Activated CD8-positive, alpha-beta memory T cell treated with anti-CD3 and anti-CD28 coated beads, Interleukin-2, amount 50 U/mL, for 48 hours (primary cell): ENCODE data around the gene PLCB4.
"Not testable (repeated sequence)": the region's sequence is repeated elsewhere in the genome, so short reads cannot be mapped to it uniquely, and the experiment has no call there.

ENCODE experiments used
- DNase-seq: peaks from one replicate; pipeline ENCODE4 v3.0.0-alpha.2; 2020

Gene PLCB4

GRCh38 chr20:9385345-9386310 lies 316.7 kb downstream of the PLCB4 start:
- not testable (repeated sequence) for DNase-seq

- no peak for DNase-seq
Measured at GRCh38 chr20:9388160-9388812, 319.4 kb downstream of the PLCB4 start.

GRCh38 chr20:9388813-9389161 lies 319.9 kb downstream of the PLCB4 start:
- DNase-seq, result no peak

- no peak for DNase-seq
Measured at GRCh38 chr20:9389346-9389745, 320.5 kb downstream of the PLCB4 start.

- DNase-seq, result no peak
Measured at GRCh38 chr20:9390441-9390840, 321.6 kb downstream of the PLCB4 start.

GRCh38 chr20:9392892-9393857 lies 324.3 kb downstream of the PLCB4 start:
- DNase-seq, result no peak

GRCh38 chr20:9395971-9396370 lies 327.1 kb downstream of the PLCB4 start:
- DNase-seq, result no peak

- DNase-seq, result no peak
Measured at GRCh38 chr20:9397928-9398327, 329.0 kb downstream of the PLCB4 start.

- DNase-seq, result no peak
Measured at GRCh38 chr20:9398882-9399281, 330.0 kb downstream of the PLCB4 start.

GRCh38 chr20:9399322-9399721 lies 330.4 kb downstream of the PLCB4 start:
- no peak for DNase-seq

- DNase-seq, result no peak
Measured at GRCh38 chr20:9400171-9401025, 331.5 kb downstream of the PLCB4 start.

GRCh38 chr20:9401371-9401770 lies 332.5 kb downstream of the PLCB4 start:
- no peak for DNase-seq

GRCh38 chr20:9402141-9402540 lies 333.3 kb downstream of the PLCB4 start:
- no peak for DNase-seq

- no peak for DNase-seq
Measured at GRCh38 chr20:9402546-9402945, 333.7 kb downstream of the PLCB4 start.

GRCh38 chr20:9403448-9403847 lies 334.6 kb downstream of the PLCB4 start:
- DNase-seq, result no peak

- peak; percentile 66 for DNase-seq
Measured at GRCh38 chr20:9407805-9408421, 339.0 kb downstream of the PLCB4 start.

GRCh38 chr20:9408422-9409300 lies 339.8 kb downstream of the PLCB4 start:
- no peak for DNase-seq

GRCh38 chr20:9409352-9409751 lies 340.5 kb downstream of the PLCB4 start:
- no peak for DNase-seq

GRCh38 chr20:9409981-9410380 lies 341.1 kb downstream of the PLCB4 start:
- no peak for DNase-seq

- DNase-seq, result no peak
Measured at GRCh38 chr20:9411833-9412232, 342.9 kb downstream of the PLCB4 start.

GRCh38 chr20:9412309-9412708 lies 343.4 kb downstream of the PLCB4 start:
- DNase-seq, result no peak
